ENCODE data around the gene SLC25A30. TPM values are rescaled to one million over a fixed set of nuclear protein-coding genes. Genes with fewer than 3 reads are reported as not detected.

The SLC25A30 gene
- total and polyA plus RNA-seq, 2 of the 13 experiments (the other 11 are each of a cell fraction or from before 2014, with no cell fraction given): 19.6 to 22.5 TPM

DNA sequence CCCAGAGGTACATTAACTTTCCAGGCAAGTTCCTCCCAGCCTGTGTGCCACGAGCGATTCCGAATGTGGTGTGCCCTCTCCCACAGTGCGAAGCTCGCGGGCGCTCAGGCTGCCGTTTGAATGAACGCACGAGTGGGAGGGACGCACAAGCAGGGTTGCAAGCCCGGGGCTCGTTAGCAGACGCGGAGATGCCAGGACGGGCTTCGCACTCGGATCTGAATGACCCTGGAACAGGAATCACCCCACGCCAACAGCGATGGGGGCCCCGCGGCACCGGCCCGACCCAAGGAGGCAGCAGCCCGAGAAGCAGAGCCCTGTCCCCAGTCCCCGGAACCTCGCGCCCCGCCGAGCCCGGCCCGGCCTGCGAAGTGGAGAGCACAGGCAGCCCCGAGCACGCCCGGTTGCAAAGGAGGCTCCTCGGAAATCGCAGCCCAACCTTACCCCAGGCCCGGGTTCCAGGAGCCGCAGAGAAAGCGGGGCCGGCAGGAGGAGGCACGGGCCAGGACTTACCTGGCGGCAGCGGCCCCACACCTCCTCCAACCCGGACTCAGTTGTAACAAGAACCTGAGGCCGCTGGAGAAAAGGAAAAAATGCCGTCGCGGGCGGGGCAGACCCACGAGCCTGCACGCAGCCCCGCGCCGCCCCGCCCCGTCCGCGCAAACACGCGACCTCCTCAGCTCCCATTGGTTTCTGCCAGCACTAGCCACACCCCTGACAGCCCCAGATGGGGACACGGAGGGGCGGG is at the start of gene SLC25A30 (continued):
- TF ChIP-seq ATF7-NPFF (CRISPR knock-in tag; IDR thresholded peaks at IDR 0.05; ENCODE audit: low read depth) (peak; percentile 61; the same call in 1 of the 2 replicates), FOXC1 (CRISPR knock-in tag; IDR thresholded peaks at IDR 0.05; ENCODE audit: borderline replicate concordance) (peak; percentile 53; the same call in 1 of the 2 replicates), ZFP41 (CRISPR knock-in tag; IDR thresholded peaks at IDR 0.05; ENCODE audit: borderline replicate concordance) (peak; percentile 14; the same call in 1 of the 2 replicates), TCF12 (IDR thresholded peaks at IDR 0.05) (no peak), TCF12 (CRISPR knock-in tag; IDR thresholded peaks at IDR 0.05) (peak; percentile 51; the same call in 1 of the 2 replicates), HIVEP1 (CRISPR knock-in tag; IDR thresholded peaks at IDR 0.05) (peak; percentile 78), PCBP2 (optimal IDR thresholded peaks at IDR 0.05; ENCODE audit: low read depth, low read length, poor library complexity, severe bottlenecking) (no peak), SNAI1 (CRISPR knock-in tag; IDR thresholded peaks at IDR 0.05; ENCODE audit: borderline replicate concordance) (peak; percentile 88; the same call in 1 of the 2 replicates), TMF1 (CRISPR knock-in tag; IDR thresholded peaks at IDR 0.05; ENCODE audit: low read depth) (peak; percentile 56; the same call in 1 of the 2 replicates), LCORL (IDR thresholded peaks at IDR 0.05) (no peak), LCORL (CRISPR knock-in tag; IDR thresholded peaks at IDR 0.05) (peak; percentile 20; the same call in 1 of the 2 replicates), ZNF619 (CRISPR knock-in tag; IDR thresholded peaks at IDR 0.05) (no peak), ISL2 (CRISPR knock-in tag; IDR thresholded peaks at IDR 0.05) (peak; percentile 69), SETDB1 (CRISPR knock-in tag; IDR thresholded peaks at IDR 0.05; ENCODE audit: borderline replicate concordance) (no peak), ATF1 (CRISPR knock-in tag; IDR thresholded peaks at IDR 0.05) (no peak), SP2 (CRISPR knock-in tag; IDR thresholded peaks at IDR 0.05) (peak; percentile 57), ZC3H4 (CRISPR knock-in tag; IDR thresholded peaks at IDR 0.05; ENCODE audit: borderline replicate concordance) (no peak)
- TF ChIP-seq, protein P1, sequence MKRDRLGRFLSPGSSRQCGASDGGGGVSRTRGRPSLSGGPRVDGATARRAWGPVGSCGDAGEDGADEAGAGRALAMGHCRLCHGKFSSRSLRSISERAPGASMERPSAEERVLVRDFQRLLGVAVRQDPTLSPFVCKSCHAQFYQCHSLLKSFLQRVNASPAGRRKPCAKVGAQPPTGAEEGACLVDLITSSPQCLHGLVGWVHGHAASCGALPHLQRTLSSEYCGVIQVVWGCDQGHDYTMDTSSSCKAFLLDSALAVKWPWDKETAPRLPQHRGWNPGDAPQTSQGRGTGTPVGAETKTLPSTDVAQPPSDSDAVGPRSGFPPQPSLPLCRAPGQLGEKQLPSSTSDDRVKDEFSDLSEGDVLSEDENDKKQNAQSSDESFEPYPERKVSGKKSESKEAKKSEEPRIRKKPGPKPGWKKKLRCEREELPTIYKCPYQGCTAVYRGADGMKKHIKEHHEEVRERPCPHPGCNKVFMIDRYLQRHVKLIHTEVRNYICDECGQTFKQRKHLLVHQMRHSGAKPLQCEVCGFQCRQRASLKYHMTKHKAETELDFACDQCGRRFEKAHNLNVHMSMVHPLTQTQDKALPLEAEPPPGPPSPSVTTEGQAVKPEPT (CRISPR knock-in tag; IDR thresholded peaks at IDR 0.05; ENCODE audit: low read depth): 0 out of 2 replicates have a peak, but pooled peaks have one; percentile 28
- TF ChIP-seq, protein P2, sequence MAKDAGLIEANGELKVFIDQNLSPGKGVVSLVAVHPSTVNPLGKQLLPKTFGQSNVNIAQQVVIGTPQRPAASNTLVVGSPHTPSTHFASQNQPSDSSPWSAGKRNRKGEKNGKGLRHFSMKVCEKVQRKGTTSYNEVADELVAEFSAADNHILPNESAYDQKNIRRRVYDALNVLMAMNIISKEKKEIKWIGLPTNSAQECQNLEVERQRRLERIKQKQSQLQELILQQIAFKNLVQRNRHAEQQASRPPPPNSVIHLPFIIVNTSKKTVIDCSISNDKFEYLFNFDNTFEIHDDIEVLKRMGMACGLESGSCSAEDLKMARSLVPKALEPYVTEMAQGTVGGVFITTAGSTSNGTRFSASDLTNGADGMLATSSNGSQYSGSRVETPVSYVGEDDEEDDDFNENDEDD (CRISPR knock-in tag; IDR thresholded peaks at IDR 0.05; ENCODE audit: borderline replicate concordance): no peak
- TF ChIP-seq, protein P3, sequence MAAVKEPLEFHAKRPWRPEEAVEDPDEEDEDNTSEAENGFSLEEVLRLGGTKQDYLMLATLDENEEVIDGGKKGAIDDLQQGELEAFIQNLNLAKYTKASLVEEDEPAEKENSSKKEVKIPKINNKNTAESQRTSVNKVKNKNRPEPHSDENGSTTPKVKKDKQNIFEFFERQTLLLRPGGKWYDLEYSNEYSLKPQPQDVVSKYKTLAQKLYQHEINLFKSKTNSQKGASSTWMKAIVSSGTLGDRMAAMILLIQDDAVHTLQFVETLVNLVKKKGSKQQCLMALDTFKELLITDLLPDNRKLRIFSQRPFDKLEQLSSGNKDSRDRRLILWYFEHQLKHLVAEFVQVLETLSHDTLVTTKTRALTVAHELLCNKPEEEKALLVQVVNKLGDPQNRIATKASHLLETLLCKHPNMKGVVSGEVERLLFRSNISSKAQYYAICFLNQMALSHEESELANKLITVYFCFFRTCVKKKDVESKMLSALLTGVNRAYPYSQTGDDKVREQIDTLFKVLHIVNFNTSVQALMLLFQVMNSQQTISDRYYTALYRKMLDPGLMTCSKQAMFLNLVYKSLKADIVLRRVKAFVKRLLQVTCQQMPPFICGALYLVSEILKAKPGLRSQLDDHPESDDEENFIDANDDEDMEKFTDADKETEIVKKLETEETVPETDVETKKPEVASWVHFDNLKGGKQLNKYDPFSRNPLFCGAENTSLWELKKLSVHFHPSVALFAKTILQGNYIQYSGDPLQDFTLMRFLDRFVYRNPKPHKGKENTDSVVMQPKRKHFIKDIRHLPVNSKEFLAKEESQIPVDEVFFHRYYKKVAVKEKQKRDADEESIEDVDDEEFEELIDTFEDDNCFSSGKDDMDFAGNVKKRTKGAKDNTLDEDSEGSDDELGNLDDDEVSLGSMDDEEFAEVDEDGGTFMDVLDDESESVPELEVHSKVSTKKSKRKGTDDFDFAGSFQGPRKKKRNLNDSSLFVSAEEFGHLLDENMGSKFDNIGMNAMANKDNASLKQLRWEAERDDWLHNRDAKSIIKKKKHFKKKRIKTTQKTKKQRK (IDR thresholded peaks at IDR 0.05; ENCODE audit: low read length): no peak
- TF ChIP-seq, protein P4, sequence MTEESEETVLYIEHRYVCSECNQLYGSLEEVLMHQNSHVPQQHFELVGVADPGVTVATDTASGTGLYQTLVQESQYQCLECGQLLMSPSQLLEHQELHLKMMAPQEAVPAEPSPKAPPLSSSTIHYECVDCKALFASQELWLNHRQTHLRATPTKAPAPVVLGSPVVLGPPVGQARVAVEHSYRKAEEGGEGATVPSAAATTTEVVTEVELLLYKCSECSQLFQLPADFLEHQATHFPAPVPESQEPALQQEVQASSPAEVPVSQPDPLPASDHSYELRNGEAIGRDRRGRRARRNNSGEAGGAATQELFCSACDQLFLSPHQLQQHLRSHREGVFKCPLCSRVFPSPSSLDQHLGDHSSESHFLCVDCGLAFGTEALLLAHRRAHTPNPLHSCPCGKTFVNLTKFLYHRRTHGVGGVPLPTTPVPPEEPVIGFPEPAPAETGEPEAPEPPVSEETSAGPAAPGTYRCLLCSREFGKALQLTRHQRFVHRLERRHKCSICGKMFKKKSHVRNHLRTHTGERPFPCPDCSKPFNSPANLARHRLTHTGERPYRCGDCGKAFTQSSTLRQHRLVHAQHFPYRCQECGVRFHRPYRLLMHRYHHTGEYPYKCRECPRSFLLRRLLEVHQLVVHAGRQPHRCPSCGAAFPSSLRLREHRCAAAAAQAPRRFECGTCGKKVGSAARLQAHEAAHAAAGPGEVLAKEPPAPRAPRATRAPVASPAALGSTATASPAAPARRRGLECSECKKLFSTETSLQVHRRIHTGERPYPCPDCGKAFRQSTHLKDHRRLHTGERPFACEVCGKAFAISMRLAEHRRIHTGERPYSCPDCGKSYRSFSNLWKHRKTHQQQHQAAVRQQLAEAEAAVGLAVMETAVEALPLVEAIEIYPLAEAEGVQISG (CRISPR knock-in tag; IDR thresholded peaks at IDR 0.05): peak; percentile 56

Data from HepG2 (cell line).